K562 (cell line): ENCODE data around the gene FANCI. TPM values are rescaled to one million over a fixed set of nuclear protein-coding genes. Genes with fewer than 3 reads are reported as not detected.

ENCODE experiments used
- CREM ChIP-seq: IDR thresholded peaks from 2 replicates; pipeline ENCODE4 v1.6.1; 2014; ENCODE audit warnings: antibody characterized with exemption, low read depth
- ELF1 ChIP-seq: fragments of 200-800 bp; sonication (Bioruptor generic); IDR thresholded peaks from 2 replicates; pipeline ENCODE4 v1.6.1; 2016; ENCODE audit warnings: missing genetic modification characterization, missing compliant biosample characterization
- GATAD2B ChIP-seq: fragments of 450-650 bp; IDR thresholded peaks from 2 replicates; pipeline ENCODE4 v1.6.1; 2017; ENCODE audit warnings: mild to moderate bottlenecking, borderline replicate concordance
- JUND ChIP-seq, 2 experiments: IDR thresholded peaks; 2 replicates in 1 of 2; 3 replicates in 1 of 2; pipeline ENCODE4 v1.6.1; 2011; ENCODE audit warnings: borderline replicate concordance in 2 of 2, low read depth in 2 of 2, low read length in 2 of 2, improper control_type of control experiment in 1 of 2, missing biosample characterization in 1 of 2, missing genetic modification characterization in 1 of 2, missing genetic modification reagents in 1 of 2
- NFIC ChIP-seq: fragments of 450-650 bp; IDR thresholded peaks from 2 replicates; pipeline ENCODE4 v1.6.1; 2017; ENCODE audit warnings: mild to moderate bottlenecking, inconsistent platforms
- PURB ChIP-seq: sonication (generic); formaldehyde crosslinking; IDR thresholded peaks from 2 replicates; pipeline ENCODE4 v1.9.0; 2021; ENCODE audit warnings: low read depth, mild to moderate bottlenecking, missing genetic modification reagents
- SMC3 ChIP-seq: conservative IDR thresholded peaks from 2 replicates; pipeline ENCODE4 v1.6.1; 2011; ENCODE audit warnings: low read depth, low read length, improper control_type of control experiment; ENCODE audit not compliant: insufficient read depth
- STAG1 ChIP-seq: sonication (generic); formaldehyde crosslinking; IDR thresholded peaks from 2 replicates; pipeline ENCODE4 v1.5.0; 2020; ENCODE audit warnings: missing genetic modification reagents, borderline replicate concordance
- THRAP3 ChIP-seq: fragments of 450-650 bp; IDR thresholded peaks from 2 replicates; pipeline ENCODE4 v1.6.1; 2016; ENCODE audit warnings: mild to moderate bottlenecking, inconsistent platforms, borderline replicate concordance
- XRCC5 ChIP-seq: fragments of 200-400 bp; formaldehyde crosslinking; IDR thresholded peaks from 2 replicates; pipeline ENCODE4 v1.6.1; 2017; ENCODE audit warnings: low read depth, mild to moderate bottlenecking, low read length
- ZNF384 ChIP-seq: IDR thresholded peaks from 2 replicates; pipeline ENCODE4 v1.6.1; 2012; ENCODE audit warnings: low read depth, low read length, improper control_type of control experiment
- ZNF57 ChIP-seq: fragments of 450-650 bp; formaldehyde crosslinking; IDR thresholded peaks from 2 replicates; pipeline ENCODE4 v1.4.0; 2020; ENCODE audit warnings: mild to moderate bottlenecking, moderate library complexity
- ZNF764 ChIP-seq: fragments of 250-450 bp; sonication (Bioruptor Pico); IDR thresholded peaks from 2 replicates; pipeline ENCODE4 v1.4.0; 2020; ENCODE audit warnings: low read depth, mild to moderate bottlenecking, moderate library complexity
- ZNF785 ChIP-seq: fragments of 250-450 bp; sonication (Bioruptor Pico); IDR thresholded peaks from 2 replicates; pipeline ENCODE4 v1.4.0; 2020; ENCODE audit warnings: mild to moderate bottlenecking
- polyA plus RNA-seq, 8 experiments: library from polyadenylated mRNA; depleted of rRNA in 4 of 8; stranded (reverse) in 5 of 8; unstranded in 3 of 8; fragments of >200 nt; fragmentation: Nextera tagmentation in 2 of 8; fragmentation: Illumina TruSeq in 1 of 8; extraction: Ambion mirVana in 2 of 8; extraction: Trizol in 1 of 8; gene quantifications; 2 replicates each; pipeline versions ENCODE4 v1.2.1 to v1.2.3, GENCODE V29; 2011 to 2014; ENCODE audit warnings: inconsistent platforms in 1 of 8, missing spikeins in 1 of 8
- total RNA-seq, 7 experiments: library from RNA; depleted of rRNA in 6 of 7; stranded (reverse); fragments of >200 nt in 6 of 7; fragmentation: Illumina TruSeq in 2 of 7; extraction: Trizol in 2 of 7; gene quantifications; 2 replicates each; pipeline versions ENCODE4 v1.2.1 to v1.2.3, GENCODE V29; 2011 to 2021; ENCODE audit warnings: low replicate concordance in 1 of 7
- TF ChIP-seq, protein P1 (sequence below): sonication (generic); formaldehyde crosslinking; IDR thresholded peaks from 2 replicates; pipeline ENCODE4 v1.8.0; 2022; ENCODE audit warnings: missing genetic modification reagents, mild to moderate bottlenecking, moderate library complexity, borderline replicate concordance
- TF ChIP-seq, protein P2 (sequence below), 2 experiments: fragments of 450-650 bp; formaldehyde crosslinking in 1 of 2; IDR thresholded peaks; 2 replicates each; pipeline versions ENCODE4 v1.4.0 to v1.6.1; 2014 to 2020; ENCODE audit warnings: mild to moderate bottlenecking in 2 of 2, borderline replicate concordance in 1 of 2, low read depth in 1 of 2
- TF ChIP-seq, protein P3 (sequence below): fragments of 450-650 bp; formaldehyde crosslinking; IDR thresholded peaks from 2 replicates; pipeline ENCODE4 v1.4.0; 2020; ENCODE audit warnings: mild to moderate bottlenecking, moderate library complexity

The FANCI gene
- total and polyA plus RNA-seq, 9 of the 15 experiments (the other 6 are each of a cell fraction or from before 2014, with no cell fraction given), result 72.1 to 165 (median 131) TPM

- TF ChIP-seq, protein P1, sequence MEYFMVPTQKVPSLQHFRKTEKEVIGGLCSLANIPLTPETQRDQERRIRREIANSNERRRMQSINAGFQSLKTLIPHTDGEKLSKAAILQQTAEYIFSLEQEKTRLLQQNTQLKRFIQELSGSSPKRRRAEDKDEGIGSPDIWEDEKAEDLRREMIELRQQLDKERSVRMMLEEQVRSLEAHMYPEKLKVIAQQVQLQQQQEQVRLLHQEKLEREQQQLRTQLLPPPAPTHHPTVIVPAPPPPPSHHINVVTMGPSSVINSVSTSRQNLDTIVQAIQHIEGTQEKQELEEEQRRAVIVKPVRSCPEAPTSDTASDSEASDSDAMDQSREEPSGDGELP, result peak; percentile 23; the same call in 1 of the 2 replicates
- TF ChIP-seq GATAD2B (peak; percentile 53; the same call in 1 of the 2 replicates), STAG1 (CRISPR knock-in tag) (peak; percentile 68), JUND (IDR thresholded peaks at IDR 0.05; ENCODE audit: borderline replicate concordance, low read depth, low read length) (0 out of 2 replicates have a peak, but pooled peaks have one; percentile 23), JUND (tag; IDR thresholded peaks at IDR 0.05; ENCODE audit: borderline replicate concordance, low read depth, low read length) (no peak), ELF1 (tag) (no peak), ZNF785 (no peak), NFIC (peak; percentile 51), ZNF764 (CRISPR knock-in tag) (0 out of 2 replicates have a peak, but pooled peaks have one; percentile 8), ZNF57 (CRISPR knock-in tag) (no peak), XRCC5 (0 out of 2 replicates have a peak, but pooled peaks have one; percentile 75), CREM (peak; percentile 45; the same call in 1 of the 2 replicates), SMC3 (peak; percentile 92), ZNF384 (no peak), PURB (CRISPR knock-in tag) (no peak), THRAP3 (no peak)
- TF ChIP-seq, protein P2, sequence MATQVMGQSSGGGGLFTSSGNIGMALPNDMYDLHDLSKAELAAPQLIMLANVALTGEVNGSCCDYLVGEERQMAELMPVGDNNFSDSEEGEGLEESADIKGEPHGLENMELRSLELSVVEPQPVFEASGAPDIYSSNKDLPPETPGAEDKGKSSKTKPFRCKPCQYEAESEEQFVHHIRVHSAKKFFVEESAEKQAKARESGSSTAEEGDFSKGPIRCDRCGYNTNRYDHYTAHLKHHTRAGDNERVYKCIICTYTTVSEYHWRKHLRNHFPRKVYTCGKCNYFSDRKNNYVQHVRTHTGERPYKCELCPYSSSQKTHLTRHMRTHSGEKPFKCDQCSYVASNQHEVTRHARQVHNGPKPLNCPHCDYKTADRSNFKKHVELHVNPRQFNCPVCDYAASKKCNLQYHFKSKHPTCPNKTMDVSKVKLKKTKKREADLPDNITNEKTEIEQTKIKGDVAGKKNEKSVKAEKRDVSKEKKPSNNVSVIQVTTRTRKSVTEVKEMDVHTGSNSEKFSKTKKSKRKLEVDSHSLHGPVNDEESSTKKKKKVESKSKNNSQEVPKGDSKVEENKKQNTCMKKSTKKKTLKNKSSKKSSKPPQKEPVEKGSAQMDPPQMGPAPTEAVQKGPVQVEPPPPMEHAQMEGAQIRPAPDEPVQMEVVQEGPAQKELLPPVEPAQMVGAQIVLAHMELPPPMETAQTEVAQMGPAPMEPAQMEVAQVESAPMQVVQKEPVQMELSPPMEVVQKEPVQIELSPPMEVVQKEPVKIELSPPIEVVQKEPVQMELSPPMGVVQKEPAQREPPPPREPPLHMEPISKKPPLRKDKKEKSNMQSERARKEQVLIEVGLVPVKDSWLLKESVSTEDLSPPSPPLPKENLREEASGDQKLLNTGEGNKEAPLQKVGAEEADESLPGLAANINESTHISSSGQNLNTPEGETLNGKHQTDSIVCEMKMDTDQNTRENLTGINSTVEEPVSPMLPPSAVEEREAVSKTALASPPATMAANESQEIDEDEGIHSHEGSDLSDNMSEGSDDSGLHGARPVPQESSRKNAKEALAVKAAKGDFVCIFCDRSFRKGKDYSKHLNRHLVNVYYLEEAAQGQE (IDR thresholded peaks at IDR 0.05; ENCODE audit: borderline replicate concordance), result peak; percentile 86
- TF ChIP-seq, protein P2 (CRISPR knock-in tag; IDR thresholded peaks at IDR 0.05; ENCODE audit: low read depth), result no peak
- TF ChIP-seq, protein P3, sequence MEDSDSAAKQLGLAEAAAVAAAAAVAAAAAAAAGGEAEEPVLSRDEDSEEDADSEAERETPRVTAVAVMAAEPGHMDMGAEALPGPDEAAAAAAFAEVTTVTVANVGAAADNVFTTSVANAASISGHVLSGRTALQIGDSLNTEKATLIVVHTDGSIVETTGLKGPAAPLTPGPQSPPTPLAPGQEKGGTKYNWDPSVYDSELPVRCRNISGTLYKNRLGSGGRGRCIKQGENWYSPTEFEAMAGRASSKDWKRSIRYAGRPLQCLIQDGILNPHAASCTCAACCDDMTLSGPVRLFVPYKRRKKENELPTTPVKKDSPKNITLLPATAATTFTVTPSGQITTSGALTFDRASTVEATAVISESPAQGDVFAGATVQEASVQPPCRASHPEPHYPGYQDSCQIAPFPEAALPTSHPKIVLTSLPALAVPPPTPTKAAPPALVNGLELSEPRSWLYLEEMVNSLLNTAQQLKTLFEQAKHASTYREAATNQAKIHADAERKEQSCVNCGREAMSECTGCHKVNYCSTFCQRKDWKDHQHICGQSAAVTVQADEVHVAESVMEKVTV (CRISPR knock-in tag), result peak; percentile 67
These were observed 36.9 kb upstream of the FANCI start (continued) for GRCh38 chr15:89206908-89207331.
